ENCODE data around the gene HIP1R.

The HIP1R gene

GRCh38 chr12:122842505-122843405 lies 7.5 kb downstream of the HIP1R start:
- H3K9me3 ChIP-seq (replicated peaks; ENCODE audit: insufficient read depth, low read length): no peaks in the 10 kb centered on the region
- H3K4me1 ChIP-seq (ENCODE audit: low read length): no peaks in the 10 kb centered on the region
- peaks cover 47% of the 10 kb centered on the region for H3K79me2 ChIP-seq (ENCODE audit: low read length)
- H3K36me3 ChIP-seq (replicated peaks; ENCODE audit: insufficient read depth, low read length): no peaks in the 10 kb centered on the region
- no peak overlapping the region for H3K4me3 ChIP-seq (ENCODE audit: low read length)
- H3K27ac ChIP-seq (ENCODE audit: low read length): no peak overlapping the region
- no peak overlapping the region for H2AFZ ChIP-seq (ENCODE audit: low read length)
- H3K9ac ChIP-seq (ENCODE audit: low read length): no peak overlapping the region
- no peaks in the 10 kb centered on the region for H3K27me3 ChIP-seq (replicated peaks; ENCODE audit: insufficient read depth, low read length)
- no peak overlapping the region for H3K4me2 ChIP-seq (ENCODE audit: low read depth, low read length)
- no peaks in the 10 kb centered on the region for H4K20me1 ChIP-seq (ENCODE audit: insufficient read depth, low read length)
- H3K9me2 ChIP-seq (replicated peaks; ENCODE audit: insufficient read depth, low read length): no peaks in the 10 kb centered on the region
- H3F3A ChIP-seq (ENCODE audit: insufficient read depth, low read length): no peaks in the 10 kb centered on the region
- DNase-seq: no peak
- TF ChIP-seq CTCF (IDR thresholded peaks at IDR 0.05; ENCODE audit: low read length) (no peak), EZH2phosphoT487 (IDR thresholded peaks at IDR 0.05; ENCODE audit: low read length) (no peak), EZH2 (optimal IDR thresholded peaks at IDR 0.05; ENCODE audit: low read depth, low read length) (no peak)

GRCh38 chr12:122843455-122843854 lies 8.2 kb downstream of the HIP1R start:
- H2AFZ ChIP-seq (ENCODE audit: low read length): no peak overlapping the region
- no peak overlapping the region for H3K27ac ChIP-seq (ENCODE audit: low read length)
- H3K36me3 ChIP-seq (replicated peaks; ENCODE audit: insufficient read depth, low read length): no peaks in the 10 kb centered on the region
- no peaks in the 10 kb centered on the region for H3K27me3 ChIP-seq (replicated peaks; ENCODE audit: insufficient read depth, low read length)
- no peaks in the 10 kb centered on the region for H3K4me1 ChIP-seq (ENCODE audit: low read length)
- H3K9me3 ChIP-seq (replicated peaks; ENCODE audit: insufficient read depth, low read length): no peaks in the 10 kb centered on the region
- H3K79me2 ChIP-seq (ENCODE audit: low read length): peaks cover 40% of the 10 kb centered on the region
- H3F3A ChIP-seq (ENCODE audit: insufficient read depth, low read length): no peaks in the 10 kb centered on the region
- H3K9me2 ChIP-seq (replicated peaks; ENCODE audit: insufficient read depth, low read length): no peaks in the 10 kb centered on the region
- no peak for TF ChIP-seq CTCF (IDR thresholded peaks at IDR 0.05; ENCODE audit: low read length)
- no peak for TF ChIP-seq EZH2 (optimal IDR thresholded peaks at IDR 0.05; ENCODE audit: low read depth, low read length)
- no peak for DNase-seq
- no peak overlapping the region for H3K4me3 ChIP-seq (ENCODE audit: low read length)
- no peak overlapping the region for H3K4me2 ChIP-seq (ENCODE audit: low read depth, low read length)
- no peak overlapping the region for H3K9ac ChIP-seq (ENCODE audit: low read length)
- H4K20me1 ChIP-seq (ENCODE audit: insufficient read depth, low read length): no peaks in the 10 kb centered on the region

GRCh38 chr12:122844366-122844971 lies 9.2 kb downstream of the HIP1R start:
- Histone ChIP-seq H3K9me3 (replicated peaks; ENCODE audit: insufficient read depth, low read length) (no peaks in the 10 kb centered on the region), H3K9me2 (replicated peaks; ENCODE audit: insufficient read depth, low read length) (no peaks in the 10 kb centered on the region), H4K20me1 (ENCODE audit: insufficient read depth, low read length) (no peaks in the 10 kb centered on the region), H2AFZ (ENCODE audit: low read length) (no peak overlapping the region), H3K9ac (ENCODE audit: low read length) (no peak overlapping the region), H3F3A (ENCODE audit: insufficient read depth, low read length) (no peaks in the 10 kb centered on the region), H3K4me2 (ENCODE audit: low read depth, low read length) (no peak overlapping the region), H3K27me3 (replicated peaks; ENCODE audit: insufficient read depth, low read length) (no peaks in the 10 kb centered on the region), H3K4me1 (ENCODE audit: low read length) (no peaks in the 10 kb centered on the region), H3K4me3 (ENCODE audit: low read length) (no peak overlapping the region), H3K79me2 (ENCODE audit: low read length) (peaks cover 30% of the 10 kb centered on the region), H3K27ac (ENCODE audit: low read length) (no peak overlapping the region), H3K36me3 (replicated peaks; ENCODE audit: insufficient read depth, low read length) (no peaks in the 10 kb centered on the region)
- no peak for TF ChIP-seq EZH2phosphoT487 (IDR thresholded peaks at IDR 0.05; ENCODE audit: low read length)
- no peak for DNase-seq
